ENCODE data around the gene PGLYRP2.
A peak's percentile ranks its signal among the peaks of the same experiment; 100 is the strongest.

Gene PGLYRP2

GRCh38 chr19:15471639-15472101 is 7.6 kb downstream of the PGLYRP2 start:
- H3K9me3 Mint-ChIP-seq: no peaks in the 10 kb centered on the region
- no peak overlapping the region for H3K4me3 Mint-ChIP-seq
- H3K27ac Mint-ChIP-seq: no peak overlapping the region
- no peak for ATAC-seq (ENCODE audit: low read depth)
- DNase-seq (ENCODE audit: low spot score in 2 of 2): no peak
- peaks cover 6% of the 10 kb centered on the region for H3K36me3 Mint-ChIP-seq
- H3K4me1 Mint-ChIP-seq: peaks cover 30% of the 10 kb centered on the region
- H3K27me3 Mint-ChIP-seq: peaks cover 14% of the 10 kb centered on the region

GRCh38 chr19:15469513-15470297 is 9.6 kb downstream of the PGLYRP2 start:
- ATAC-seq (ENCODE audit: low read depth) (peak; percentile 70), DNase-seq (ENCODE audit: low spot score in 2 of 2) (no peak)
- Mint-ChIP-seq H3K27ac (no peak overlapping the region), H3K4me1 (peaks cover 34% of the 10 kb centered on the region), H3K4me3 (peak overlapping the region; percentile 83), H3K9me3 (no peaks in the 10 kb centered on the region), H3K27me3 (peaks cover 14% of the 10 kb centered on the region), H3K36me3 (peaks cover 6% of the 10 kb centered on the region)

GRCh38 chr19:15468675-15469512 is 10.4 kb downstream of the PGLYRP2 start:
- ATAC-seq (ENCODE audit: low read depth) (no peak), DNase-seq (ENCODE audit: low spot score in 2 of 2) (no peak)
- no peaks in the 10 kb centered on the region for H3K9me3 Mint-ChIP-seq
- peaks cover 6% of the 10 kb centered on the region for H3K36me3 Mint-ChIP-seq
- H3K4me1 Mint-ChIP-seq: peaks cover 37% of the 10 kb centered on the region
- peak overlapping the region; percentile 83 for H3K4me3 Mint-ChIP-seq
- no peak overlapping the region for H3K27ac Mint-ChIP-seq
- peaks cover 14% of the 10 kb centered on the region for H3K27me3 Mint-ChIP-seq

GRCh38 chr19:15467734-15468214 is 11.5 kb downstream of the PGLYRP2 start:
- H3K4me1 Mint-ChIP-seq: peaks cover 39% of the 10 kb centered on the region
- ATAC-seq (ENCODE audit: low read depth) (no peak), DNase-seq (ENCODE audit: low spot score in 2 of 2) (no peak)
- H3K27ac Mint-ChIP-seq: no peak overlapping the region
- peaks cover 14% of the 10 kb centered on the region for H3K27me3 Mint-ChIP-seq
- H3K36me3 Mint-ChIP-seq: peaks cover 6% of the 10 kb centered on the region
- H3K9me3 Mint-ChIP-seq: no peaks in the 10 kb centered on the region
- H3K4me3 Mint-ChIP-seq: peak overlapping the region; percentile 8

- Mint-ChIP-seq H3K27ac (no peak overlapping the region), H3K4me3 (no peak overlapping the region), H3K9me3 (no peaks in the 10 kb centered on the region), H3K4me1 (peaks cover 39% of the 10 kb centered on the region), H3K27me3 (peaks cover 14% of the 10 kb centered on the region), H3K36me3 (peaks cover 6% of the 10 kb centered on the region)
- ATAC-seq (ENCODE audit: low read depth) (no peak), DNase-seq (ENCODE audit: low spot score in 2 of 2) (no peak)
Observed at GRCh38 chr19:15466851-15467733, 12.2 kb downstream of the PGLYRP2 start.

GRCh38 chr19:15464394-15465385 is 14.6 kb downstream of the PGLYRP2 start, which contains the start of gene RASAL3:
Gene RASAL3, minus strand, starts transcription at chr19:15464544. Its CDS starts 186 bp downstream, at chr19:15464358.
- H3K36me3 Mint-ChIP-seq: peaks cover 12% of the 10 kb centered on the region
- H3K4me1 Mint-ChIP-seq: peaks cover 38% of the 10 kb centered on the region
- peak within 1 kb of the TSS; percentile 90 for H3K4me3 Mint-ChIP-seq
- DNase-seq (ENCODE audit: low spot score in 2 of 2) (peak; percentile 29), ATAC-seq (ENCODE audit: low read depth) (peak; percentile 72)
- peaks cover 10% of the 10 kb centered on the region for H3K27me3 Mint-ChIP-seq
- no peaks in the 10 kb centered on the region for H3K9me3 Mint-ChIP-seq
- peak within 1 kb of the TSS; percentile 83 for H3K27ac Mint-ChIP-seq

- Mint-ChIP-seq H3K4me1 (peaks cover 32% of the 10 kb centered on the region), H3K36me3 (peaks cover 12% of the 10 kb centered on the region), H3K9me3 (no peaks in the 10 kb centered on the region), H3K27ac (peak overlapping the region; percentile 83), H3K27me3 (peaks cover 5% of the 10 kb centered on the region), H3K4me3 (peak overlapping the region; percentile 90)
- ATAC-seq (ENCODE audit: low read depth) (peak; percentile 90), DNase-seq (ENCODE audit: low spot score in 2 of 2) (peak; percentile 54)
Observed at GRCh38 chr19:15463861-15464371, 15.4 kb downstream of the PGLYRP2 start.

- no peaks in the 10 kb centered on the region for H3K9me3 Mint-ChIP-seq
- ATAC-seq (ENCODE audit: low read depth): no peak
- no peaks in the 10 kb centered on the region for H3K27me3 Mint-ChIP-seq
- H3K36me3 Mint-ChIP-seq: peaks cover 12% of the 10 kb centered on the region
- H3K4me1 Mint-ChIP-seq: peaks cover 17% of the 10 kb centered on the region
- DNase-seq (ENCODE audit: low spot score in 2 of 2): no peak
- H3K4me3 Mint-ChIP-seq: no peak overlapping the region
- H3K27ac Mint-ChIP-seq: no peak overlapping the region
Observed at GRCh38 chr19:15461694-15462093, 17.6 kb downstream of the PGLYRP2 start.

GRCh38 chr19:15457701-15458484 is 21.4 kb downstream of the PGLYRP2 start:
- DNase-seq (ENCODE audit: low spot score in 2 of 2) (no peak), ATAC-seq (ENCODE audit: low read depth) (no peak)
- Mint-ChIP-seq H3K9me3 (no peaks in the 10 kb centered on the region), H3K27ac (no peak overlapping the region), H3K36me3 (peaks cover 26% of the 10 kb centered on the region), H3K4me1 (peaks cover 10% of the 10 kb centered on the region), H3K27me3 (no peaks in the 10 kb centered on the region), H3K4me3 (no peak overlapping the region)

- H3K9me3 Mint-ChIP-seq: no peaks in the 10 kb centered on the region
- ATAC-seq (ENCODE audit: low read depth): peak; percentile 32
- H3K36me3 Mint-ChIP-seq: peaks cover 30% of the 10 kb centered on the region
- no peaks in the 10 kb centered on the region for H3K27me3 Mint-ChIP-seq
- no peak overlapping the region for H3K27ac Mint-ChIP-seq
- DNase-seq (ENCODE audit: low spot score in 2 of 2): no peak
- H3K4me1 Mint-ChIP-seq: peaks cover 10% of the 10 kb centered on the region
- no peak overlapping the region for H3K4me3 Mint-ChIP-seq
Observed at GRCh38 chr19:15456871-15457700, 22.2 kb downstream of the PGLYRP2 start.

GRCh38 chr19:15456441-15456840 is 22.9 kb downstream of the PGLYRP2 start:
- no peak overlapping the region for H3K4me3 Mint-ChIP-seq
- H3K27ac Mint-ChIP-seq: no peak overlapping the region
- H3K27me3 Mint-ChIP-seq: no peaks in the 10 kb centered on the region
- H3K4me1 Mint-ChIP-seq: peaks cover 5% of the 10 kb centered on the region
- no peaks in the 10 kb centered on the region for H3K9me3 Mint-ChIP-seq
- H3K36me3 Mint-ChIP-seq: peaks cover 29% of the 10 kb centered on the region
- ATAC-seq (ENCODE audit: low read depth) (no peak), DNase-seq (ENCODE audit: low spot score in 2 of 2) (no peak)
